Panc1 (cell line): ENCODE data around the gene ACSM2B. TPM values are rescaled to one million over a fixed set of nuclear protein-coding genes. Genes with fewer than 3 reads are reported as not detected.

Source experiments
- ATAC-seq: fragments of 200-7000 bp; cut with Tn5 transposase; 2 replicates; pipeline ENCODE4 v1.9.1; 2020; ENCODE audit warnings: mild to moderate bottlenecking, moderate library complexity
- BruUV-seq: library from RNA; stranded (reverse); fragments of 400-500 nt; replicated peaks from 2 replicates; lab custom pipeline; 2021; lab: Mats Ljungman, UMichigan
- CTCF ChIA-PET: fragments of 300-600 bp; sonication (Branson Sonifier 250); formaldehyde crosslinking; loops from one replicate; lab custom pipeline; 2022; ENCODE audit warnings: antibody characterized with exemption; lab: Charles Lee
- POLR2A ChIA-PET: fragments of 300-600 bp; sonication (Branson Sonifier 250); formaldehyde crosslinking; loops from one replicate; lab custom pipeline; 2022; ENCODE audit warnings: antibody characterized with exemption; lab: Charles Lee
- DNase-seq: peaks from one replicate; pipeline ENCODE4 v3.0.0-alpha.2; 2010; ENCODE audit warnings: low read depth, low spot score
- H3K27ac ChIP-seq: 2 replicates; pipeline ENCODE4 v1.5.1; 2011; ENCODE audit warnings: mild to moderate bottlenecking, low read length, inconsistent platforms
- H3K27me3 ChIP-seq: fragments of 200-500 bp; sonication (Bioruptor generic); 2 replicates; pipeline ENCODE4 v1.6.0; 2014; ENCODE audit warnings: low read length, inconsistent platforms; ENCODE audit not compliant: control insufficient read depth, insufficient read depth
- H3K36me3 ChIP-seq: fragments of 200-500 bp; sonication (Bioruptor generic); 2 replicates; pipeline ENCODE4 v1.5.1; 2014; ENCODE audit warnings: inconsistent platforms, mild to moderate bottlenecking, low read length, moderate library complexity; ENCODE audit not compliant: control insufficient read depth, insufficient read depth
- H3K4me1 ChIP-seq: 2 replicates; pipeline ENCODE4 v1.5.1; 2011; ENCODE audit warnings: inconsistent platforms, mild to moderate bottlenecking, low read length, moderate library complexity; ENCODE audit not compliant: control insufficient read depth, insufficient read depth
- H3K4me3 ChIP-seq, 2 experiments: 2 replicates each; pipeline ENCODE4 v1.5.1; 2011 to 2012; ENCODE audit warnings: low read depth in 2 of 2, low read length in 2 of 2, mild to moderate bottlenecking in 2 of 2, inconsistent platforms in 1 of 2, moderate library complexity in 1 of 2
- H3K9me3 ChIP-seq: fragments of 200-500 bp; sonication (Bioruptor generic); 2 replicates; pipeline ENCODE4 v1.5.1; 2014; ENCODE audit warnings: low read depth, mild to moderate bottlenecking, inconsistent platforms, low read length, moderate library complexity; ENCODE audit not compliant: control insufficient read depth, insufficient read depth
- POLR2AphosphoS5 ChIP-seq: IDR thresholded peaks from 2 replicates; pipeline ENCODE4 v1.6.1; 2012; ENCODE audit warnings: mild to moderate bottlenecking, low read depth, low read length, moderate library complexity
- SIN3A ChIP-seq: IDR thresholded peaks from 2 replicates; pipeline ENCODE4 v1.6.1; 2012; ENCODE audit warnings: low read depth, mild to moderate bottlenecking, low read length, moderate library complexity, borderline replicate concordance; ENCODE audit not compliant: insufficient read depth
- TCF7L2 ChIP-seq: IDR thresholded peaks from 2 replicates; pipeline ENCODE4 v1.6.1; 2011; ENCODE audit warnings: mild to moderate bottlenecking, low read depth, low read length, inconsistent platforms
- in situ Hi-C: cut with HindIII; loops from 2 replicates; pipeline ENCODE4 v1.10.0; 2016; ENCODE audit warnings: low sequenced_read_pairs, low pct_unique_long_range_greater_than_20kb
- intact Hi-C: fragments of 100-400 bp; cut with micrococcal nuclease; formaldehyde crosslinking; loops from one replicate; pipeline ENCODE4 v1.10.0; 2022; ENCODE audit not compliant: unreplicated experiment
- total RNA-seq: library from RNA; stranded (reverse); gene quantifications from one replicate; pipeline ENCODE4 v1.2.1, GENCODE V29; 2021; ENCODE audit not compliant: unreplicated experiment
- TF ChIP-seq, protein P1 (sequence below), 2 experiments: IDR thresholded peaks; 2 replicates each; pipeline ENCODE4 v1.6.1; 2011 to 2012; ENCODE audit warnings: low read depth in 2 of 2, control low read depth in 1 of 2, low read length in 1 of 2, mild to moderate bottlenecking in 1 of 2, moderate library complexity in 1 of 2; ENCODE audit not compliant: insufficient read depth in 1 of 2
- TF ChIP-seq, protein P2 (sequence below): fragments of 450-650 bp; IDR thresholded peaks from 2 replicates; pipeline ENCODE4 v1.5.1; 2017; ENCODE audit warnings: mild to moderate bottlenecking

Gene ACSM2B
- total RNA-seq, 1 experiment from 2014 or later, result 0.10 TPM

DNA sequence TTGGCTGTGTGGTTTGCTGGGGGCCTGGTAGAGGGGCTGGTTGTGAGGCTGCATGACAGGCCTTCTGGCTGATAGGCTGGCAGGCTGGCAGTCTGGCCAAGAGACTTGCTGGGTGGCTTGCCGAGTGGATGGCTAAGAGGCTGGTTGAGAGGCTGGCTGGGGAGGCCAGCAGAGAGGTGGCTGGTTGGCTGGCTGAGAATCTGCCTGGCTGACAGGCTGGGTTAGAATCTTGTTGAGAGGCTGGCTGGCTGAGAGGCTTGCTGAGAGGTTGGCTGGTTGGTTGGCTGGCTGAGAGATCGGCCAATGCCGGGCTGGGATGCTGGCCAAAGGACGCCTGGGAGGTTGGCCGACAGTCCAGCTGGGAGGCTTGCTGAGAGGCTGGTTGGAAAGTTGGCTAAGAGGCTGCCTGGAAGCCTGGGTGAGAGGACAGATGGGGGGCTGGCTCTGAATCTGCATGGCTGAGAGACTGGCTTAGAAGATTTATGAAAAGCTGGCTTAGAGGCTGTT is 35.9 kb upstream of the ACSM2B start:
- no peak for ATAC-seq
- H3K27ac ChIP-seq, result no peak overlapping the region
- TF ChIP-seq, protein P1, sequence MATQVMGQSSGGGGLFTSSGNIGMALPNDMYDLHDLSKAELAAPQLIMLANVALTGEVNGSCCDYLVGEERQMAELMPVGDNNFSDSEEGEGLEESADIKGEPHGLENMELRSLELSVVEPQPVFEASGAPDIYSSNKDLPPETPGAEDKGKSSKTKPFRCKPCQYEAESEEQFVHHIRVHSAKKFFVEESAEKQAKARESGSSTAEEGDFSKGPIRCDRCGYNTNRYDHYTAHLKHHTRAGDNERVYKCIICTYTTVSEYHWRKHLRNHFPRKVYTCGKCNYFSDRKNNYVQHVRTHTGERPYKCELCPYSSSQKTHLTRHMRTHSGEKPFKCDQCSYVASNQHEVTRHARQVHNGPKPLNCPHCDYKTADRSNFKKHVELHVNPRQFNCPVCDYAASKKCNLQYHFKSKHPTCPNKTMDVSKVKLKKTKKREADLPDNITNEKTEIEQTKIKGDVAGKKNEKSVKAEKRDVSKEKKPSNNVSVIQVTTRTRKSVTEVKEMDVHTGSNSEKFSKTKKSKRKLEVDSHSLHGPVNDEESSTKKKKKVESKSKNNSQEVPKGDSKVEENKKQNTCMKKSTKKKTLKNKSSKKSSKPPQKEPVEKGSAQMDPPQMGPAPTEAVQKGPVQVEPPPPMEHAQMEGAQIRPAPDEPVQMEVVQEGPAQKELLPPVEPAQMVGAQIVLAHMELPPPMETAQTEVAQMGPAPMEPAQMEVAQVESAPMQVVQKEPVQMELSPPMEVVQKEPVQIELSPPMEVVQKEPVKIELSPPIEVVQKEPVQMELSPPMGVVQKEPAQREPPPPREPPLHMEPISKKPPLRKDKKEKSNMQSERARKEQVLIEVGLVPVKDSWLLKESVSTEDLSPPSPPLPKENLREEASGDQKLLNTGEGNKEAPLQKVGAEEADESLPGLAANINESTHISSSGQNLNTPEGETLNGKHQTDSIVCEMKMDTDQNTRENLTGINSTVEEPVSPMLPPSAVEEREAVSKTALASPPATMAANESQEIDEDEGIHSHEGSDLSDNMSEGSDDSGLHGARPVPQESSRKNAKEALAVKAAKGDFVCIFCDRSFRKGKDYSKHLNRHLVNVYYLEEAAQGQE (IDR thresholded peaks at IDR 0.05; ENCODE audit: insufficient read depth in 1 of 2, low read depth in 2 of 2, low read length in 1 of 2), result no peak
- TF ChIP-seq POLR2AphosphoS5, result no peak
- TF ChIP-seq TCF7L2, result no peak
- TF ChIP-seq, protein P2, sequence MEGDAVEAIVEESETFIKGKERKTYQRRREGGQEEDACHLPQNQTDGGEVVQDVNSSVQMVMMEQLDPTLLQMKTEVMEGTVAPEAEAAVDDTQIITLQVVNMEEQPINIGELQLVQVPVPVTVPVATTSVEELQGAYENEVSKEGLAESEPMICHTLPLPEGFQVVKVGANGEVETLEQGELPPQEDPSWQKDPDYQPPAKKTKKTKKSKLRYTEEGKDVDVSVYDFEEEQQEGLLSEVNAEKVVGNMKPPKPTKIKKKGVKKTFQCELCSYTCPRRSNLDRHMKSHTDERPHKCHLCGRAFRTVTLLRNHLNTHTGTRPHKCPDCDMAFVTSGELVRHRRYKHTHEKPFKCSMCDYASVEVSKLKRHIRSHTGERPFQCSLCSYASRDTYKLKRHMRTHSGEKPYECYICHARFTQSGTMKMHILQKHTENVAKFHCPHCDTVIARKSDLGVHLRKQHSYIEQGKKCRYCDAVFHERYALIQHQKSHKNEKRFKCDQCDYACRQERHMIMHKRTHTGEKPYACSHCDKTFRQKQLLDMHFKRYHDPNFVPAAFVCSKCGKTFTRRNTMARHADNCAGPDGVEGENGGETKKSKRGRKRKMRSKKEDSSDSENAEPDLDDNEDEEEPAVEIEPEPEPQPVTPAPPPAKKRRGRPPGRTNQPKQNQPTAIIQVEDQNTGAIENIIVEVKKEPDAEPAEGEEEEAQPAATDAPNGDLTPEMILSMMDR, result no peak
- TF ChIP-seq SIN3A, result no peak
- no peaks in the 10 kb centered on the region for H3K9me3 ChIP-seq
- BruUV-seq, result no TSS peak
- ChIA-PET CTCF (no interaction called here), POLR2A (no interaction called here)
- no peak for DNase-seq
- peaks cover 20% of the 10 kb centered on the region for H3K27me3 ChIP-seq
- intact Hi-C loops, result no loop called here
- no peak overlapping the region for H3K4me3 ChIP-seq
- H3K4me1 ChIP-seq, result no peaks in the 10 kb centered on the region
- no peaks in the 10 kb centered on the region for H3K36me3 ChIP-seq
- in situ Hi-C loops, result no loop called here

DNA sequence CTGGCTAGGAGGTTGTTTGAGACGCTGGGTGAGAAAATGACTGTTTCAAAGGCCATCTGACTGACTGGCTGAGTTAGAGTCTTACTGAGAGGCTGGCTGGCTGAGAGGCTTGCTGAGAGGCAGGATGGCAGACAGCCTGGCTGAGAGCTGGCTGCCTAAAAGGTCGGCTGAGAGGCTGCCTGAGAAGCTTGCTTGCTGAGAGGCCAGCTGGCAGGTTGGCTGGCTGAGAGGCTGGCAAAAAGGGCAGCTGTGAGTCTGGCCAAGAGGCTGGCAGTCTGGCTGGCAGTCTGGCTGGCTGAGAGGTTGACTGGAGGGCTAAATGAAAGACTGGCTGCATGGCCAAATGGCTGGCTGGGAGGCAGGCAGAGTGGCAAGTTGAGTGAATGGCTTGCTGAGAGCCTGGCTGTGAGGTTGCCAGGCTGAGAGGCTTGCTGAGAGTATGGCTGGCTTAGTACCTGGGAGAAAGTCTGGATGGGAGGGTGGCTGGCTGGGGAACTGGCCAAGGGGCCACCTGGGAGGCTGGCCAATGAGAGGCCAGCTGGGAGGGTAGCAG is 35.3 kb upstream of the ACSM2B start:
- H3K36me3 ChIP-seq, result no peaks in the 10 kb centered on the region
- ATAC-seq, result no peak
- H3K9me3 ChIP-seq, result no peaks in the 10 kb centered on the region
- POLR2A ChIA-PET, result no interaction called here
- H3K27me3 ChIP-seq, result peaks cover 18% of the 10 kb centered on the region
- CTCF ChIA-PET, result interaction anchor here (1.7 kb wide), 1 partner anchor 13 kb away, joined by 5 read pairs; no protein-coding TSS in a partner anchor
- in situ Hi-C loops (no loop called here), intact Hi-C loops (no loop called here)
- DNase-seq, result no peak
- H3K4me3 ChIP-seq, result no peak overlapping the region
- no TSS peak for BruUV-seq
- H3K27ac ChIP-seq, result no peak overlapping the region
- no peaks in the 10 kb centered on the region for H3K4me1 ChIP-seq
- TF ChIP-seq, protein P1 (IDR thresholded peaks at IDR 0.05; ENCODE audit: insufficient read depth in 1 of 2, low read depth in 2 of 2, low read length in 1 of 2), result no peak
- TF ChIP-seq SIN3A (no peak), POLR2AphosphoS5 (no peak), TCF7L2 (no peak)
- TF ChIP-seq, protein P2, result no peak
